GM18508 (cell line): Measurements from ENCODE around the gene MEG3.

Experiments used
- ATAC-seq: cut with Tn5 transposase; IDR thresholded peaks from one replicate; pipeline ENCODE4 v1.9.1; 2021; ENCODE audit warnings: moderate number of reproducible peaks; ENCODE audit not compliant: insufficient read depth, unreplicated experiment

Gene MEG3

DNA sequence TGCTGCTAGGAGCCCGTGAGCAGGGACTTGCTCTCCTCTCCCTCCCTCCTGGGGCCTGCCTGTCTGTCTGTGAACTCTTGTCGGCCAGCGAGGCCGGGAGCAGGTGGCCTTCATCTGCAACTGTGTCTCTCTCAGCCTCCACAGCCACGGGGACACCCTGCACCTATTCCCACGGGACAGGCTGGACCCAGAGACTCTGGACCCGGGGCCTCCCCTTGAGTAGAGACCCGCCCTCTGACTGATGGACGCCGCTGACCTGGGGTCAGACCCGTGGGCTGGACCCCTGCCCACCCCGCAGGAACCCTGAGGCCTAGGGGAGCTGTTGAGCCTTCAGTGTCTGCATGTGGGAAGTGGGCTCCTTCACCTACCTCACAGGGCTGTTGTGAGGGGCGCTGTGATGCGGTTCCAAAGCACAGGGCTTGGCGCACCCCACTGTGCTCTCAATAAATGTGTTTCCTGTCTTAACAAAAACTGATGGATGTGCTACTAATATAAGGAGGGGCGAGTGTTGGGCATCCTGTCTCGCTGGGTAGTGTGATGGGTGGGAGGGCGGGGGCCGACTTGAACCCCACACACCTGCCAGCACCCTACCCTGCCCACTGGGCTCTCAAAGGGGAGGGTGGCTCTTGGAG lies 34.8 kb downstream of the MEG3 start:
- no peak for ATAC-seq

DNA sequence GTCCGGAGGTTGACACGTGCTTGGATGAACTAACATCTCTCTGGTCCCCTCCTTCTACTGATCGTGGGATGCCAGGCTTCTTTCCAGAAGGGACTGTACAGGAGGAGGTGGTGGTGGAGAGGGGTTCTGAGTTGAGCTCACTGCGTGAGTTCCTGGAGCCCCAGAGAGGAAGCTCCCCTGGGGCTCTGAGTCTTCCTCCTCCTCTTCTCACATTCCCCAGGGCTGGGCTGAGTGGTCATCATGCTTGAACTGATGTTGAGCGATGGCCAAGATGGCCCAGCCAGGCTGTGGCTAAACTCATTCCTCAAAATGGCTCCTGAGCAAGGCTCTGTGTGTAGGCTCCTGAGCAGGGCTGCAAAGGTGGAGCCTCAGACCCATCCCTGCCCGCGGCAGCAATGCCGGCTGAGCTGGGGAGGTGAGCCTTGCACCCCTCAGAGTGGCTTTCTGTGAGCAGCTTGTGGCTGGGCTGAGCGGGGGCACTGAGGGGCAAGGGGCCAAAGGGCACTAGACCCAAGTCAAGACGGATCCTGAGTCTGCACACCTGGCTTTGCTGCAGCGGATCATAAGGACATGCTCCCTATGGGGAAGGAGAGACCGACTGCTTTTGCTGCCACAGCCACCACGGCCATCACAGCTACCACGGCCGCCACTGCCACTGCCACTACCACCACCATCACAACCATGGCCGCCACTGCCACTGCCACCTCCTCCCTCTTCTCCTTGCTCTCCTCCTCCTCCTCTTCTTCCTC lies 35.4 kb downstream of the MEG3 start:
- ATAC-seq: no peak

DNA sequence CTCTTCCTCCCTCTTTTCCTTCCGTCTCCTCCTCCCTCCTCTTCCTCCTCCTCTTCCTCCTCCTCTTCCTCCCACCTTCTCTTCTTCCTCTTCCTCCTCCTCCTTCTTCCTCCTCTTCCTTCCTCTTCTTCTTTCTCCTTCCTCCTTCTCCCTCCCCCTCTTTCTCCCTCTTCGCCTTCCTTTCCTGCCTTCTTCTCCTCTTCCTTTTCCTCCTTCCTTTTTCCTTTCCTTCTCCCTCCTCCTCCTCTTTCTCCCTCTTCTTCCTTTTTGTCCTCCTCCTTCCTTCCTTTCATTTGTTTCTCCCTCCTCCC lies 36.0 kb downstream of the MEG3 start:
- ATAC-seq: no peak

DNA sequence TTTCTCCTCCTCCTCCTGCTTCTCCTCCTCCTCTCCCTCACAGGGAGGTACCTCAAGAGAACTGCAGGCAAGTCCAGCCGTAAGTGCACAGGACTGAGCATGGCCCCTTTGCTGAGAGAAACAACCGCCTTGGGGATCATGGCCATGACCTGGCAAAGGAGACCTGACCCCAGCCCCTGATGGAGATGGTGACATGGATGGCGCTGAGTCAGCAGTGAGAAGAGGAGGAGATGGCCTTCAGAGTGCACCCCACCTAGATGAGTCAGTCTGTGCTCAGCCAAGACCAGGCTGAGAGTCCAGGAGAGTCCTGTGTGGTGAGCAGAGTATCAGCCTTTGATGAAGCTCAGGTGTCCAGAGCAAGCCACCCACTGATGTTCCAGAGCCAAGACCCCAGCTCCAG lies 36.4 kb downstream of the MEG3 start:
- ATAC-seq: no peak

DNA sequence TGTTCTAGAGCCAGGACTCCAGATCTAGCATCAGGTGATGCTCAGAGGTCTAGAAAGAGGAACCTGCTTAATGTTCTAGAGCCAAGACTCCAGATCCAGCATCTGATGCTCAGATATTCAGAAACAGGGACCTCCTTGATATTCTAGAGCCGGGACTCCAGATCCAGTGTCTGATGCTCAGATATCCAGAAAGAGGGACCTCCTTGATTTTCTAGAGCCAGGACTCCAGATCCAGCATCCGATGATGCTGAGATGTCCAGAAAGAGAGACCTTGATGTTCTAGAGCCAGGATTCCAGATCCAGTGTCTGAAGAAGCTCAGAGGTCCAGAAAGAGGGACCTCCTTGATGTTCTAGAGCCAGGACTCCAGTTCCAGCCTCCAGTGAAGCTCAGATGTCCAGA lies 36.9 kb downstream of the MEG3 start:
- no peak for ATAC-seq

DNA sequence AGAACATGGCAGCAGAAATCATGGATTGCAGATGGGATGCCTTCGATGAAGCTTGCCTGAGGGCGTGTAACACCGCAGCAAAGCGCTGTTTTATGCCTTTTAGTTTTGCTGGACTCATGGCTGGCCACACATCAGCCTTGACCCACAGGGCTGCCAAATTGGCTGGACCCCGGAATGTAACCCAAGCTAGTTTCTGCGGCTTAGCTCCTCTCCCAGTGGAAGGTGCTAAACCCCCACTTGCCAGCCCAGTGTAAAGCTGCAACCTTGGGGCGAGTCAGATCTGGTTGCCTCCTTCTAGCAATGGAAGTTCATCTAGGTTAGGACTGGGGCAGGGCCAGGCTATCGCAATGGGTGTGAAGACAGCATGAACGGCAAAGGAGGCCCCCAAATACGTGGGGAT lies 38.3 kb downstream of the MEG3 start:
- no peak for ATAC-seq

DNA sequence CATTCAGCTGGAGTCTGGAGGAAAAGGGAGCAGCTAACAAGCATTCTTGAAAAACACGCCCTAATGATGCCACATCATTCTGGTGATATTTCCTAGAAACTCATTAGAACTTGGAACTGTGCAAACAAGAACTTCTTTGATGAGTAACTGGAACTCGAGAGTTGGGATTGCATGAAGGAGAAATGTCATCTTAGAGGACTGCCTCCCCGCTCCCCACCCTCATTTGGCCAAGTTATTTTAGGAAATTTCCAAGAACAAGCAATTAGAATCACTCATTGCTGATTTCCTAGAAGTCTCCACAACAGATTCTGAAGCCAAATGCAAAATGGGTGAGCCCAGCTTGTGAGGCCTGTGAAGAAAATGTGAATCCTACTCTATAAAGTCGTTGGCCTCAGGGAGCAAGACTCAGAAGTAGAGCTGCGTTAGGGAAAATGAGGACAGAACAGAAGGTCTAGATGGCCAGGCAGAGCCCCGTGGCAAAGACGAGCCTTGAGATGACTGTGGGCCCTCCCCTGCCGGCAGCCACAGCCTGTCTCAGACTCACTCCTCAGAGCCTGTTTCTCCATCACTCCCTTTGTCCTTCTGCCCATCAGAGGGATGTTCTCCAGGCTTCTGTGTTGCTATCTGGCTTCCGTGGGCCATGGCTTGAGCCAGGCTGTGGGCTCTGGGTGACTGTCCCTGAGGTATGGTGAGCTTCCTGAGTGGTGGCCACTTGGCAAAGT lies 39.2 kb downstream of the MEG3 start:
- no peak for ATAC-seq

DNA sequence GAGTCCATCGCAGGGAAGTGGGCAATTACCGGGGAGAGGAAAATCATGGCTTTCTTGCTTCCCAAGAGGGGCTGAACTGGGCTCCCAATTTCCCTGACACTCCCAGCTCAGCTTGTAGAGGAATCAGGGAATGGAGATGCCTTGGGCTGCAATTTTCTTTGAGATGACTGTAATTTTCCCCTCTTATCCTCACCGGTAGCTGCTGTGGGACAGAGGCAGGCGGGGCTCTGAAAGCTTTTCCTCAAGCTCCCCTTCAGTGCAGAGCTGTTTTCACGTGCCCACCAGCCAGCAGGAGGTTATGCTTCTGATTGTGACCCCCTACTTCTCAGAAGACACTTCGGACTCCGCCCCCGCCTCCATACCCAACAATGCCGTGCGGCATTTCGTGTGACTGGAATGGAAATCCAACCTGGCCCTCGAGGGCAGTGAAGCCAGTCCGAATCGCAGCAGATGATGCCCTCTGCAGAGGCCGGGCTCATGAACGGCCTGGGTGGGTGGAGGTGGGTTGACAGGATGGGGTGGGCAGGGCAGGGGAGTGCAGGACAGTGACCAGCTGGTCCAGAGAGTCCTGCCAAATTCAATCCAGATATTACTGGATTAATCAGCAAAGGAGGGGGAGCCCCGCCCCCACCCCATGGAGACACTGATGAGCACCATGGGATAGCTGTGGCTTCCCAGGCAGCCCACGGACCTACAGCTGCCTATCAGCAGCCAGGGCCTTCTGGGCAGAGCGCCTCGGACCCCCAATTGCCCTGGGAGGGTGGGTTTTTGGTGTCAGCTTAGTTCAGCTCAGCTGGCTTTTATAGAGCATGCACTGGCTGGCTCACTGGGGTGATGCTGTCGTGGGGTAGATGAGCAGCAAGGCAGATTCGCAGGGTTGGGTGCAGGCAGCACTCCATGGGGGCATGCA lies 40.0 kb downstream of the MEG3 start:
- ATAC-seq: no peak

DNA sequence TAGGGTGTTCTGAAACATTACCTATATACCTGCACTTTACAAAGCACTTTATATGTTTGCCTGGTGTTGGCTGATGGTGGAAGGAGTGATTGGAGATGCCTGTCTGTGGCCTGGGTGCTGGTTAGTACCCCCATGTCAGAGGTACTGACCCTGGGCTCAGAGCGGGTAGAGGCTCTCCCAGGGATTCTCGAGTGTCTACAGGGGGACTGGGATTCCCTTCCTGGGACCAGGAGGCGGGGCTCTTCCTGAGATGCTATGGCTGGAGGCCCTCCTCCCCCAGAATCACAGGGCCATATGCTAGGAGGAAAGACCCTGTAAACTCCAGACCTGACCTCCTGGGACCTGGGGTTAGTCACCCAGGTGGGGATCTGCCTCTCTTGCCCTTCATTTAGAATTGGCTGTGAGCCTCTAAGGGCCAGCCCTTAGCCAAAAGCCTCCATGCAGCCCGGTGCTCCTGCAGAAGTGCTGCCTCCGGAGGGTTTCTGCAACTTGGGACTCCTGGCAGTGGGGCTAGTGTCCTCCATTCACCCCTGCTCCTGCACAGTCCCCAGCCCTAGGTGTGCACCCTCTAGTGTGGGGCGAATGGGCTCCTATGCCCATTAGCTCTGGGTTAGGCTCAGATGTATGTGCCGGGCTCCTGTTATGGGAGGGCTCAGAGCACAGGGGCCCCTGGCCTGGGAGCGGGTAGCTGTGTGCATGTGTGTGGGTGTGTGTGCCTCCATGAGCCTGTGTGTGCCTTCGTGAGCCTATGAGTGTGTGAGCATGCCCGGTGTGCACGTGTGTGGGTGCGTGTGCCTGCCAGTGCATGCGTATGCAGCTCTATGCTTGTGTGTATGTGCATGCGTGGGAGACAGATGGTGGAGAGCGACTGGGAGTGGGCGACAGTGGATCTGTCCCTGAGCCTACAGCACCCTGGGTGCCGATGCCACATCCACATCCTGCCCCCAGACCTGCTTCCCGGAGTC lies 41.0 kb downstream of the MEG3 start:
- ATAC-seq: no peak

DNA sequence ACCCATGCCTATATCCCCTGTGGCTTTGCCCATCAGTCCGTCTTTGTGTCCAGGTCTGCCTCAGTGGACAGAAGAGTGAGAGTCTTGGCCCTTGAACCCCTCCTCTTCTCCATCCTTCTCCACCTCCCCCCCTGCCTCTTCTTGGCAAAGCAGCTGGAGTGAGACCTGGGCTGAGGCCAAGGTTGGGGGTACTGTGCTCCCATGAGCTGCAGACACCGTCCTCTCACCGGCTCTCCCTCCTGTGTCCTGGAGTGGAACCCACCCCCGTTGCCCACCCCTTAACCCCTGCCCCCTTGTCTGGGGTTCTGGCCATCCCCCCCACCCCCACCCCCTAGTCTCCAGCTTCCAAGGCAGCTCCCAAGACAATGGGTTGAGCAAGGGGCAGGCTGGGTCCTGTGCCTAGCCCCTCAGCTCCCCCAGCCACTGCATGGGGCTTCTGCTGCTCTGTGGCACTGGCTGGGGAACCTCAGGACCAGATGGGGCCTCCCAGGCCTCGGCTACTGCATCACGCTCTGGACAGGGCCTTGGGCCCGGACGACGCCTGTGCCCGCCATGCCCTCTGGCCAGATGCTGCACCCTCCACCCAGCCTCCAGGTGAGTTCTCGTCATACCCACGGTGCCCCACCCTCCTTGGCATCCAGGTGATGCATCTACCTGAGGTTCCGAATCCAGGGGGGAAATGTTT lies 41.9 kb downstream of the MEG3 start:
- no peak for ATAC-seq

DNA sequence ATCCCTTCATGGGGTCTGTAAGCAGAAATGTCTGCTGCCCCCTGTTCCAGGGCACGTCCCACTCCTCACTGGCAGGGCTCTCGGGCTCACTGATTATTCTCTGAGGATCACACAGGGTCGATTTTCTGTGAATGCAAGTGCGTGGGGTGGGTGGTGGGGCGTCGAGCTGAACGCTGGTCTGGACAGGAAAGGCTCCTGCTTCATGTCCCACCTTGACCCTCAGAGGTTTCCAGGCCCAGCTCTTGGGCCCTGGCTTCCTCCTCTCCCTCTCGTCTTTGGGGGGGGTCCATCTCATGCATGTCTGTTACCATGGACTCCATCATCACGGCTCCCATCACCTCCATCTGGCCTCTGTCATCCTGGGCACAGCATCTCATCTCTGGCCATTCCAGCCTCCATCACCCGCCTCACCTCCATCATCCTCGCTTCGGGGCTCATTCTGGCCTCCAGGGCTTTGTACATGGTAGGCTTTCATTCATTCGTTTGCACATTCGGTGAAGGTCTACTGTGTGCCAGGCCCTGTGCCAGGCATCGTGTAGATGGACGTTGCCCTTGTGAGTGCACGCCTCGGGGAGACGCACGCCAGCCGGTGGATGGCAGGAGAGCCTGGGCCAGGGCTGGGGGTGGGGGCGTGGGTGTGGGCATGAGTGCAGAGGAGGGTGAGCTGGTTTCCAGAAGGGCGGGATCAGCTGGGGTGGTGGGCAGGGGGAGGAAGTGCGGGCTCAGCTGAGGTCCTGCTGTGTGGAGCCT lies 42.9 kb downstream of the MEG3 start:
- ATAC-seq: no peak

DNA sequence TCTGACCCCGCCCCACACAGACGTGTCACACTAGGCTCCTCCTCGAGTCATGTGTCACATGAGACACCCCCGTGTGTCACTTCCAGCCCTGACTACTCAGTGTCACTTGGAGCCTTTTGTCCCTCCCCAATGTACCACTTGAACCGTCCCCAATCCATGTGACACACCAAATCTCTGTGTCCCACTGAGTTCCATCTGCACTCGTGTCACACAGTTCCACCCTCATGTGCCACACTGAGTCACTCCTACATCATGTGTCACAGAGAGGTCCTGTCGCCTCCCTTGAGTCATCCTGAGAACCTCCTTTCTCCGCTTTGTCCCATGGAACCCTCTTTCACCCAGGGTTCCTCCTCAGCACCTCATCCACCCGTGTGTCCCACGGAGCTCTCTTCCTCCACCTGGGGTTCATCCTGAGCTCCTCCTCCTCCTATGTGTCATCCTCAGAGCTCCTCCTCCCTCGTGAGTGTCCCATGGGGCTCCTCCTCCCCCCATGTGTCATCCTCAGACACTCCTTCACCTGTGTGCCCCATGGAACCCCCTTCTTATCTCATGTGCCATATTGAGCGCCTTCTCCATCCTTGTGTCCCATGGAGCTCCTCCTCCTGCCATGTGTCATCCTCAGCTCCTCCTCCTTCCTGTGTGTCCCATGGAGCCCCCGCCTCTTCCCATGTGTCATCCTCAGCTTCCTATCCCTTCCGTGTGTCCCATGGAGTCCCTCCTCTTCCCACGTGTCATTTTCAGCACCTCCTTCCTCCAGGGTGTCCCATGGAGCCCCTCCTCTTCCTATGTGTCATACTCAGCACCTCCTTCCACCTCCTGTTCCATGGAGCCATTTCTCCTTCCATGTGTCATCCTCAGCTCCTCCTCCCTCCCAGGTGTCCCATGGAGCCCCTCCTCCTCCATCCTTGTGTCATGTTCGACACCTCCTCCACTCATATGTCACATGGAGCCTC lies 45.6 kb downstream of the MEG3 start:
- no peak for ATAC-seq

DNA sequence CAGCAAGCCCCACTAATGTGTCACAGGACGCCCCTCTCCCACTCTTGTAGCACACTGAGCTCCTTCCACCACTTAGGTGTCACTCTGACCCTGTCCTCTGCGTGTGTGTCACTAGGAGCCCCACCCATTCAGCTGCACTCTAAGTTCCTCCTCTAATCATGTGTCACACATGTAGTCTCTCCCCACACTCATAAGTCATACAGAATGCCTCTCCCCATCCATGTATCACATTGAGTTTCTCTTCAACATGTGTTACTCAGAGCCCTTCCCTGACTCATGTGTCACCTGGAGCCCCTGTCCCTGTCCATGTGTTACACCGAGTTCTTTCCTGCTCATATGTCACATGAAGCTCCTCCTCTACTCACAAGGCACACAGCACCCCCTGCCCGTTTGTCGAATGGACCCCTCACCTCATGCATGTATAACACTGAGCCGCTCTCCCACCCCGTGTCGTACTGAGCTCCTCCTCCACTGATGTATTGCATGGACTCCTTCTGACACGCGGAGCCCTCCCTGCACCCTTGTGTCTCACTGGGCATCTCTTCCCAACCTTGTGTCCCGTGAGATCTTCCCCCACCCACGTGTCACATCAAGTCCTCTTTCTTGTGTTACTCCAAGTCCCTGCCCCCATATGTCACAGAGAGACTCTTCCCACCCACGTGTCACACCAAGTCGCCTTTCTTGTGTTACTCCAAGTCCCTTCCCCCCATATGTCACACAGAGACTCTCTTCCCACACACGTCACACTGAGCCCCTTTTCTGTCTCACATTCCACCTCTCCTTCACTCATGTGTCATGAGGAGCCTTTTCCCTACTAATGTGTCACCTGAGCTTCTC lies 46.6 kb downstream of the MEG3 start:
- no peak for ATAC-seq

DNA sequence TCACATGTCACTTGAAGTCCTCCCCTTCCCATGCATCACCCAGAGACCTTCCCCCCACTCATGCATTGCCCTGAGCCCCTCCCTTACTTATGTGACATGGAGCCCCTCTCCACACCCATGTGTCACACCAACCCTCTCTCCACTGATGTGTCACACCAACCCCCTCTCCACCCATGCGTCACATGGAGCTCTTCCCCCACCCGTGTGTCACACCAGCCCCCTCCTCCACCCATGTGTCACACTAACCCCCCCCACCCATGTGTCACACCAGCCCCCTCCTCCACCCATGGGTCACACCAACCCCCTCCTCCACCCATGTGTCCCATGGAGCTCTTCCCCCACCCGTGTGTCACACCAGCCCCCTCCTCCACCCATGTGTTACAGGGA lies 47.2 kb downstream of the MEG3 start:
- ATAC-seq: no peak

DNA sequence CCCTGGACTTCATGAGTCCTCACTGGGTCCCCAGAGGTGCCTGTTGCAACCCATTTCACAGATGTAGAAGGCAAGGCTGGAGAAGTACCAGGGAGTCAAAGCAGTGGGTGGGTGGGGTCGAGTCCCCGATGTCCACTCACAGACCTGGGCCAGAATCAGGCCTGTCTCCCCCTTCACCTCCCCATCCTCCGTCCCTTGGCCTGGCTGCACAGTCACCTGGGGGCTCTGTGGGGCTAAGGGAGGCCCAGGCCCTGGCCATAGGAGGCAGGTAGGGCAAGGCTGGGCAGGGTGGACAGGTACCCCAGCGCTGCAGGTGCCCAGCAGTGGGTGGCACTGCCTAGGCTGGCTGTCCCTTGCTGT lies 48.1 kb downstream of the MEG3 start:
- no peak for ATAC-seq

DNA sequence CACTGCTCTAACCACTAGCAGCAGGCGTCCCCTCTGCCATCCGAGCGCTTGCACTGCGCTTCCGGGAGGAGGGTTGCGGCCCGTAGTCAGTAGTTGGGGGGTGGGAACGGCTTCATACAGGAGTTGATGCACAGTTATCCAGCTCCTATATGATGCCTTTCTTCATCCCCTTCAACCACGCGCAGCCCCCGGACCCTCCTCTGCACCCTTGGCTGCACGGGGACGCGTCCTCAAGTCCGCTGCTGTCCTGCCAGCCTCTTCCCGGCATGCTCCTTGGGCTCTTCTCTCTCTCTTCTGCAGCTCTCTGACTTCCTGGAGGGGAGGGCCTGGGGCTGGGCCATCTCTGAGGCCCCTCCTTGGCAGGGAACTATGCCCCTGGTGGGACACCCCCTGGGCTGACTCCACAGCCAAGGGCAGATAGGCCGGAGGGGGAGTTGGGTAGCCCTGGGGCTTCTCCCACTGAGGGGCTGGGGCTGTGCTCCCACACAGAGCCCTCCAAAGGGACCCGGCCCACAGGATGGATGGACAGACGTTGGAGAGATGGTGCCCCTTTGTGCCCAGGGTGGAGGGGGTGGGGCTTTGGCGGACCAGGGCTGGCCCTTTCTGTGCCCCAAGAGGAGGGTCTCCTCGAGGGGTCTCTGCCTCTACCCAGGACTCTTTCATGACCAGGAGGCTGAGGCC lies 48.6 kb downstream of the MEG3 start:
- no peak for ATAC-seq
